Measurements from ENCODE around the gene CPVL. TPM values are rescaled to one million over a fixed set of nuclear protein-coding genes. Genes with fewer than 3 reads are reported as not detected.

CPVL gene
- total RNA-seq, 1 donor from 2014 or later = 25.9 TPM

- no peak for DNase-seq (ENCODE audit: low read depth)
- no peak for TF ChIP-seq CTCF (IDR thresholded peaks at IDR 0.05; ENCODE audit: insufficient read depth, low read length, poor library complexity, severe bottlenecking)
- Histone ChIP-seq H3K27me3 (ENCODE audit: control insufficient read depth, insufficient read depth, low read length) (no peaks in the 10 kb centered on the region), H3K36me3 (ENCODE audit: control insufficient read depth, insufficient read depth, low read length) (no peaks in the 10 kb centered on the region), H3K4me3 (ENCODE audit: low read depth, low read length) (no peak overlapping the region)
Measured at GRCh38 chr7:29177963-29178600, 31.7 kb upstream of the CPVL start.

GRCh38 chr7:29173458-29173857, 27.1 kb upstream of the CPVL start:
- no peaks in the 10 kb centered on the region for H3K27me3 ChIP-seq (ENCODE audit: control insufficient read depth, insufficient read depth, low read length)
- TF ChIP-seq CTCF (IDR thresholded peaks at IDR 0.05; ENCODE audit: insufficient read depth, low read length, poor library complexity, severe bottlenecking) = no peak
- H3K36me3 ChIP-seq (ENCODE audit: control insufficient read depth, insufficient read depth, low read length) = no peaks in the 10 kb centered on the region
- no peak for DNase-seq (ENCODE audit: low read depth)
- H3K4me3 ChIP-seq (ENCODE audit: low read depth, low read length) = no peak overlapping the region

- no peaks in the 10 kb centered on the region for H3K36me3 ChIP-seq (ENCODE audit: control insufficient read depth, insufficient read depth, low read length)
Measured at GRCh38 chr7:29170781-29171180, 24.4 kb upstream of the CPVL start.

GRCh38 chr7:29167721-29168120, 21.4 kb upstream of the CPVL start:
- TF ChIP-seq CTCF (IDR thresholded peaks at IDR 0.05; ENCODE audit: insufficient read depth, low read length, poor library complexity, severe bottlenecking) = no peak
- no peak for DNase-seq (ENCODE audit: low read depth)
- Histone ChIP-seq H3K4me3 (ENCODE audit: low read depth, low read length) (no peak overlapping the region), H3K27me3 (ENCODE audit: control insufficient read depth, insufficient read depth, low read length) (no peaks in the 10 kb centered on the region), H3K36me3 (ENCODE audit: control insufficient read depth, insufficient read depth, low read length) (no peaks in the 10 kb centered on the region)

More at GRCh38 chr7:29170781-29171180, 24.4 kb upstream of the CPVL start:
- Histone ChIP-seq H3K4me3 (ENCODE audit: low read depth, low read length) (no peak overlapping the region), H3K27me3 (ENCODE audit: control insufficient read depth, insufficient read depth, low read length) (no peaks in the 10 kb centered on the region)
- DNase-seq (ENCODE audit: low read depth) = no peak
- TF ChIP-seq CTCF (IDR thresholded peaks at IDR 0.05; ENCODE audit: insufficient read depth, low read length, poor library complexity, severe bottlenecking) = no peak

GRCh38 chr7:29163854-29164253, 17.5 kb upstream of the CPVL start:
- Histone ChIP-seq H3K36me3 (ENCODE audit: control insufficient read depth, insufficient read depth, low read length) (no peaks in the 10 kb centered on the region), H3K4me3 (ENCODE audit: low read depth, low read length) (no peak overlapping the region), H3K27me3 (ENCODE audit: control insufficient read depth, insufficient read depth, low read length) (no peaks in the 10 kb centered on the region)
- no peak for TF ChIP-seq CTCF (IDR thresholded peaks at IDR 0.05; ENCODE audit: insufficient read depth, low read length, poor library complexity, severe bottlenecking)
- DNase-seq (ENCODE audit: low read depth) = no peak

GRCh38 chr7:29162577-29162976, 16.2 kb upstream of the CPVL start:
- no peak overlapping the region for H3K4me3 ChIP-seq (ENCODE audit: low read depth, low read length)
- H3K27me3 ChIP-seq (ENCODE audit: control insufficient read depth, insufficient read depth, low read length) = no peaks in the 10 kb centered on the region
- no peak for TF ChIP-seq CTCF (IDR thresholded peaks at IDR 0.05; ENCODE audit: insufficient read depth, low read length, poor library complexity, severe bottlenecking)
- no peaks in the 10 kb centered on the region for H3K36me3 ChIP-seq (ENCODE audit: control insufficient read depth, insufficient read depth, low read length)
- DNase-seq (ENCODE audit: low read depth) = no peak

All from kidney epithelial cell (primary cell).